Measurements from ENCODE around the gene KCNIP4. TPM values are rescaled to one million over a fixed set of nuclear protein-coding genes. Genes with fewer than 3 reads are reported as not detected.

The KCNIP4 gene
- total and polyA plus RNA-seq, 10 of the 15 experiments (the other 5 are each of a cell fraction or from before 2014, with no cell fraction given): 0.03 to 0.23 (median 0.13) TPM; not detected in 7

GRCh38 chr4:20883677-20884076 is 1064.9 kb downstream of the KCNIP4 start:
- intact Hi-C loops (cut with micrococcal nuclease; ENCODE audit: unreplicated experiment) (no loop called here), in situ Hi-C loops (cut with MboI) (no loop called here)
- 79% methylated on average over 3 of the region's 3 CpGs for WGBS (ENCODE audit: insufficient coverage, insufficient replicate concordance, low lambda C conversion rate, missing lambda C conversion rate)
- BruUV-seq (replicated peaks): no TSS peak
- Histone ChIP-seq H3K36me3 (ENCODE audit: control insufficient read depth in 2 of 2, insufficient read depth in 2 of 2, low read length in 1 of 2) (no peaks in the 10 kb centered on the region), H3K27me3 (replicated peaks in 1 of 2; ENCODE audit: control insufficient read depth in 2 of 2, insufficient read depth in 2 of 2, low read length in 1 of 2) (no peaks in the 10 kb centered on the region), H3K79me2 (ENCODE audit: control insufficient read depth, insufficient read depth, low read length) (no peaks in the 10 kb centered on the region), H3K4me2 (ENCODE audit: control insufficient read depth, insufficient read depth) (no peak overlapping the region), H2AFZ (ENCODE audit: control insufficient read depth, low read depth, low read length) (no peak overlapping the region), H3K9me3 (replicated peaks; ENCODE audit: control insufficient read depth, insufficient read depth, low read length) (no peaks in the 10 kb centered on the region), H3K4me3 (no peak overlapping the region), H3K9ac (ENCODE audit: control insufficient read depth, insufficient read depth, low read length) (no peak overlapping the region), H4K20me1 (ENCODE audit: control insufficient read depth, insufficient read depth) (no peaks in the 10 kb centered on the region), H3K27ac (ENCODE audit: control insufficient read depth, insufficient read depth) (no peak overlapping the region), H3K4me1 (ENCODE audit: control insufficient read depth, insufficient read depth, low read length) (no peaks in the 10 kb centered on the region)
- ATAC-seq: no peak
- POLR2A ChIA-PET: no interaction called here
- CTCF ChIA-PET: no interaction called here
- RAD21 ChIA-PET (ENCODE audit: unreplicated experiment): no interaction called here
- DNase-seq (ENCODE audit: low read depth, low spot score): no peak
- no peak for FAIRE-seq
- SMC1A ChIA-PET (ENCODE audit: uncharacterized antibody, unreplicated experiment): no interaction called here
- TF ChIP-seq SPI1 (IDR thresholded peaks at IDR 0.05; ENCODE audit: borderline replicate concordance, insufficient read depth, low read depth, low read length): no peak
- no peak for TF ChIP-seq POLR2AphosphoS5 (IDR thresholded peaks at IDR 0.05; ENCODE audit: low read length)
- no peak for TF ChIP-seq E2F8 (IDR thresholded peaks at IDR 0.05; ENCODE audit: low read depth, partially characterized antibody)
- no peak for TF ChIP-seq EP300 (IDR thresholded peaks at IDR 0.05; ENCODE audit: borderline replicate concordance in 1 of 2, control insufficient read depth in 1 of 2, low read depth in 2 of 2, low read length in 2 of 2)

GRCh38 chr4:20883231-20883630 is 1065.3 kb downstream of the KCNIP4 start:
- no peaks in the 10 kb centered on the region for H3K79me2 ChIP-seq (ENCODE audit: control insufficient read depth, insufficient read depth, low read length)
- TF ChIP-seq NFYB (IDR thresholded peaks at IDR 0.05; ENCODE audit: insufficient read depth, low read depth, low read length) (no peak), E4F1 (IDR thresholded peaks at IDR 0.05; ENCODE audit: borderline replicate concordance, partially characterized antibody) (no peak), TAF1 (IDR thresholded peaks at IDR 0.05; ENCODE audit: borderline replicate concordance, low read depth, low read length) (no peak), BACH1 (IDR thresholded peaks at IDR 0.05; ENCODE audit: borderline replicate concordance) (no peak), NRF1 (conservative IDR thresholded peaks at IDR 0.05; ENCODE audit: low read depth, low read length) (no peak)

More at GRCh38 chr4:20883231-20883630, 1065.3 kb downstream of the KCNIP4 start:
- Histone ChIP-seq H3K9ac (ENCODE audit: control insufficient read depth, insufficient read depth, low read length) (no peak overlapping the region), H3K4me2 (ENCODE audit: control insufficient read depth, insufficient read depth) (no peak overlapping the region), H3K4me3 (no peak overlapping the region), H3K4me1 (ENCODE audit: control insufficient read depth, insufficient read depth, low read length) (no peaks in the 10 kb centered on the region), H3K9me3 (replicated peaks; ENCODE audit: control insufficient read depth, insufficient read depth, low read length) (no peaks in the 10 kb centered on the region), H3K36me3 (ENCODE audit: control insufficient read depth in 2 of 2, insufficient read depth in 2 of 2, low read length in 1 of 2) (no peaks in the 10 kb centered on the region), H3K27me3 (replicated peaks in 1 of 2; ENCODE audit: control insufficient read depth in 2 of 2, insufficient read depth in 2 of 2, low read length in 1 of 2) (no peaks in the 10 kb centered on the region), H3K27ac (ENCODE audit: control insufficient read depth, insufficient read depth) (no peak overlapping the region), H4K20me1 (ENCODE audit: control insufficient read depth, insufficient read depth) (no peaks in the 10 kb centered on the region), H2AFZ (ENCODE audit: control insufficient read depth, low read depth, low read length) (no peak overlapping the region)
- RAD21 ChIA-PET (ENCODE audit: unreplicated experiment): no interaction called here
- intact Hi-C loops (cut with micrococcal nuclease; ENCODE audit: unreplicated experiment): no loop called here
- ATAC-seq (no peak), FAIRE-seq (no peak), DNase-seq (ENCODE audit: low read depth, low spot score) (no peak)
- WGBS (ENCODE audit: insufficient coverage, insufficient replicate concordance, low lambda C conversion rate, missing lambda C conversion rate): 13% methylated on average over 5 of the region's 5 CpGs
- BruUV-seq (replicated peaks): no TSS peak
- in situ Hi-C loops (cut with MboI): no loop called here
- POLR2A ChIA-PET: no interaction called here
- SMC1A ChIA-PET (ENCODE audit: uncharacterized antibody, unreplicated experiment): no interaction called here
- CTCF ChIA-PET: no interaction called here

Data from GM12878 (cell line).